Measurements from ENCODE around the gene HMOX1.
A peak's percentile ranks its signal among the peaks of the same experiment; 100 is the strongest.

HMOX1 gene, protein sequence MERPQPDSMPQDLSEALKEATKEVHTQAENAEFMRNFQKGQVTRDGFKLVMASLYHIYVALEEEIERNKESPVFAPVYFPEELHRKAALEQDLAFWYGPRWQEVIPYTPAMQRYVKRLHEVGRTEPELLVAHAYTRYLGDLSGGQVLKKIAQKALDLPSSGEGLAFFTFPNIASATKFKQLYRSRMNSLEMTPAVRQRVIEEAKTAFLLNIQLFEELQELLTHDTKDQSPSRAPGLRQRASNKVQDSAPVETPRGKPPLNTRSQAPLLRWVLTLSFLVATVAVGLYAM

DNA sequence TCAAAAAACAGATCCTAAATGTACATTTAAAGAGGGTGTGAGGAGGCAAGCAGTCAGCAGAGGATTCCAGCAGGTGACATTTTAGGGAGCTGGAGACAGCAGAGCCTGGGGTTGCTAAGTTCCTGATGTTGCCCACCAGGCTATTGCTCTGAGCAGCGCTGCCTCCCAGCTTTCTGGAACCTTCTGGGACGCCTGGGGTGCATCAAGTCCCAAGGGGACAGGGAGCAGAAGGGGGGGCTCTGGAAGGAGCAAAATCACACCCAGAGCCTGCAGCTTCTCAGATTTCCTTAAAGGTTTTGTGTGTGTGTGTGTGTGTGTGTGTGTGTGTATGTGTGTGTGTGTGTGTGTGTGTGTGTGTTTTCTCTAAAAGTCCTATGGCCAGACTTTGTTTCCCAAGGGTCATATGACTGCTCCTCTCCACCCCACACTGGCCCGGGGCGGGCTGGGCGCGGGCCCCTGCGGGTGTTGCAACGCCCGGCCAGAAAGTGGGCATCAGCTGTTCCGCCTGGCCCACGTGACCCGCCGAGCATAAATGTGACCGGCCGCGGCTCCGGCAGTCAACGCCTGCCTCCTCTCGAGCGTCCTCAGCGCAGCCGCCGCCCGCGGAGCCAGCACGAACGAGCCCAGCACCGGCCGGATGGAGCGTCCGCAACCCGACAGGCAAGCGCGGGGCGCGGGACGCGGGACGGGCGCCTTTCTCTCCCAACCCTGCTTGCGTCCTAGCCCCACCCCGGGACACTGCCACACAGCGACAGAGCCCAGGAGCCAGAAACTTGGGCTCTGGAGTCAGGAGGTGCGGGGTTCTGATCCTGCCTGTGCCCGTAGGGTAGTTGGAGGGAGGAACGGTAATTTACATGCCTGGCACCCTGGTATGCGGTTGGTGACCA is at the start of gene HMOX1:
Gene HMOX1 (plus strand): TSS at position 560 of the 887 bp plus-strand sequence. CDS start 78 bp downstream, at position 638.
- TF ChIP-seq CTCF (IDR thresholded peaks at IDR 0.05): no peak
- H3K27me3 ChIP-seq (ENCODE audit: control insufficient read depth, insufficient read depth, low read length): no peaks in the 10 kb centered on the region
- H3K79me2 ChIP-seq: no peaks in the 10 kb centered on the region
- peak within 1 kb of the TSS; percentile 56 for H3K27ac ChIP-seq
- H2AFZ ChIP-seq: peak within 1 kb of the TSS; percentile 93
- peak within 1 kb of the TSS; percentile 52 for H3K4me3 ChIP-seq (ENCODE audit: low read depth, low read length)
- H3K4me2 ChIP-seq (ENCODE audit: low read length): peak within 1 kb of the TSS; percentile 73
- peaks cover 3% of the 10 kb centered on the region for H3K4me1 ChIP-seq
- H3K9me3 ChIP-seq (ENCODE audit: control insufficient read depth, low read length): no peaks in the 10 kb centered on the region
- H3K36me3 ChIP-seq (ENCODE audit: control insufficient read depth, insufficient read depth, low read length): no peaks in the 10 kb centered on the region
- H3K9ac ChIP-seq: no peak within 1 kb of the TSS

DNA sequence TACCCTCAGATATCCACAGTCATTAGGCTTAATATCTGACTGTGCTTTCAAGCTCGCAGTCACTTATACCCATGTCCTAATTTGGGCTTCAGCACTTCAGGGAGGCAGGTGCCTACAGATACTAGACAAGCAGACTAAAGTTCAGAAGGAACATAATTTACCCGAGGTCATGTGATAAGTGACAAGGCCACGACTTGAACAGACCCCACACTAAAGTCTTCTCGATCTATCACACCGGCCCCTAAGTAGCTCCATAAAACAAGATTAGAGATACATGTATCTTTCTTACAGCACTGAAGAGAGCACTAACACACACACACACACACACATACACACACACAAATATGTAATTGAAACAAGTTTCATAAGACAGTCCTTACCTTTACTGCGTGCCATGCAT is 48.6 kb upstream of the HMOX1 start:
- Histone ChIP-seq H2AFZ (no peak overlapping the region), H3K4me2 (ENCODE audit: low read length) (no peak overlapping the region), H3K4me1 (peaks cover 18% of the 10 kb centered on the region), H3K79me2 (no peaks in the 10 kb centered on the region), H3K9ac (no peak overlapping the region), H3K9me3 (ENCODE audit: control insufficient read depth, low read length) (no peaks in the 10 kb centered on the region), H3K36me3 (ENCODE audit: control insufficient read depth, insufficient read depth, low read length) (no peaks in the 10 kb centered on the region), H3K27ac (no peak overlapping the region), H3K27me3 (ENCODE audit: control insufficient read depth, insufficient read depth, low read length) (no peaks in the 10 kb centered on the region), H3K4me3 (ENCODE audit: low read depth, low read length) (no peak overlapping the region)
- no peak for TF ChIP-seq CTCF (IDR thresholded peaks at IDR 0.05)

DNA sequence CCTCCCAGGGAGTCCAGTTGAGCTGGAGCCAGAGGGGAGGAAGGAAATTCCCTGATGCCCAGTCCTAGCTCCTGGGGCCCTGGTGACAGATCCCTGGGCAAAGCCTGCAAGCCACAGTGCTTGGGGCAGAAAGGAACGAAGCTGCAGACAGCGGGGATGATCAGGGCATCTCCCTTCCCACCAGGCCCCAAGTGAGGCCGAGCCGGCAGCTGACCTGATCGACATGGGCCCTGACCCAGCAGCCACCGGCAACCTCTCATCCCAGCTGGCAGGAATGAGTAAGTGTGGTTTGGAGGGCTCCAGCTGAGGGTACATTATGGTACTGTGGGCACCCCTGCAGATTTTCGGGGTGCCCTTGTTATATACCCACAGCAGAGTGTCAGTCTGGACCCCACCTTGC is 47.7 kb upstream of the HMOX1 start:
- no peaks in the 10 kb centered on the region for H3K79me2 ChIP-seq
- peaks cover 18% of the 10 kb centered on the region for H3K4me1 ChIP-seq
- H2AFZ ChIP-seq: no peak overlapping the region
- no peak overlapping the region for H3K9ac ChIP-seq
- H3K27ac ChIP-seq: no peak overlapping the region
- H3K4me2 ChIP-seq (ENCODE audit: low read length): no peak overlapping the region
- no peaks in the 10 kb centered on the region for H3K9me3 ChIP-seq (ENCODE audit: control insufficient read depth, low read length)
- no peak overlapping the region for H3K4me3 ChIP-seq (ENCODE audit: low read depth, low read length)
- H3K27me3 ChIP-seq (ENCODE audit: control insufficient read depth, insufficient read depth, low read length): no peaks in the 10 kb centered on the region
- TF ChIP-seq CTCF (IDR thresholded peaks at IDR 0.05): no peak
- no peaks in the 10 kb centered on the region for H3K36me3 ChIP-seq (ENCODE audit: control insufficient read depth, insufficient read depth, low read length)

- no peak for TF ChIP-seq CTCF (IDR thresholded peaks at IDR 0.05)
- Histone ChIP-seq H3K4me3 (ENCODE audit: low read depth, low read length) (no peak overlapping the region), H2AFZ (no peak overlapping the region), H3K79me2 (no peaks in the 10 kb centered on the region), H3K9ac (no peak overlapping the region), H3K4me1 (peaks cover 18% of the 10 kb centered on the region), H3K9me3 (ENCODE audit: control insufficient read depth, low read length) (no peaks in the 10 kb centered on the region), H3K36me3 (ENCODE audit: control insufficient read depth, insufficient read depth, low read length) (no peaks in the 10 kb centered on the region), H3K27me3 (ENCODE audit: control insufficient read depth, insufficient read depth, low read length) (no peaks in the 10 kb centered on the region), H3K27ac (no peak overlapping the region), H3K4me2 (ENCODE audit: low read length) (no peak overlapping the region)
Measured at GRCh38 chr22:35334004-35334403, 46.9 kb upstream of the HMOX1 start.
